ENCODE results near the gene AK1. TPM values are rescaled to one million over a fixed set of nuclear protein-coding genes. Genes with fewer than 3 reads are reported as not detected.
"Not testable (repeated sequence)": the region's sequence is repeated elsewhere in the genome, so short reads cannot be mapped to it uniquely, and the experiment has no call there.

AK1 gene
- total RNA-seq, 2 donors from 2014 or later, result 19.0 to 31.3 TPM

DNA sequence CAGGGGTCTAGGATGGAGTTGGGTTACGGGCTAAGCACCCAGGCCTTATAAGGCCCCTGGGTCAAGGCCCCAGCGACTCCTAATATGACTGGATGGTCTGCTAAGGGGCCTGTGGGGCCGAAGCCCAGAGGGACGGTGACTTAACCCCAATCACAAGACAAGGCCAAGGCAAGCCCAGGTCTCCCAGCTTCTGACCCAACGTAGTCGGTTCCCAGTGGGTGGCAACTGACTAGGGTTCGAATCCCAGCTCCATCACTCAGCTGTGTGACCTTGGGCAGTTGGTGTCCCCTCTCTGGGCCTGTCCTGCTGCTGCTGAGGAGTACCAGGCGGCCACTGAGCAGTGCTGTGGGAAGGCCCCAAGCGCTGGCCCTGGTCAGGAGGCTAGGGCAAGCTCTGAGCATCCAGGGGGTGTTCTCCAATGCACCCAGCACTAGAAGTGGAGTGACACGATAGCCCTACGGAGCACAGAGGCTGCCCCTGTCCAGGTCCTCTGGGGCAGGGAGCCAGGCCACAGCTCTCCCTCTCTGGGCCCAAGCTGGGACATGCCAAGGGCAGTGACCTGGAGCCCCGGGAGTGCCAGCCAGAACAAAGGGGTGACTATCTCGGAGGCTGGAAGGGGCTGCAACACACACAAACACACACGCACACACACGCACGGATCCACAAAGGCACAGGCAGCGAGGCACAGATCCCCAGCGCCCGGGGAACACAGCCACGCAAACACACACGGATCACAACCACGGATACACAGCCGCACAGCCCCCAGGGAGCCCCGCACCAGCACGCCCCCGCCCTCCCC lies 512 bp downstream of the AK1 start:
- H3K27ac Mint-ChIP-seq, result no peak overlapping the region
- no peaks in the 10 kb centered on the region for H3K36me3 Mint-ChIP-seq
- ATAC-seq, result peak in 1 of 2 donors; percentile 22
- no peaks in the 10 kb centered on the region for H3K9me3 Mint-ChIP-seq
- no peak for DNase-seq (ENCODE audit: low spot score in 2 of 2)

DNA sequence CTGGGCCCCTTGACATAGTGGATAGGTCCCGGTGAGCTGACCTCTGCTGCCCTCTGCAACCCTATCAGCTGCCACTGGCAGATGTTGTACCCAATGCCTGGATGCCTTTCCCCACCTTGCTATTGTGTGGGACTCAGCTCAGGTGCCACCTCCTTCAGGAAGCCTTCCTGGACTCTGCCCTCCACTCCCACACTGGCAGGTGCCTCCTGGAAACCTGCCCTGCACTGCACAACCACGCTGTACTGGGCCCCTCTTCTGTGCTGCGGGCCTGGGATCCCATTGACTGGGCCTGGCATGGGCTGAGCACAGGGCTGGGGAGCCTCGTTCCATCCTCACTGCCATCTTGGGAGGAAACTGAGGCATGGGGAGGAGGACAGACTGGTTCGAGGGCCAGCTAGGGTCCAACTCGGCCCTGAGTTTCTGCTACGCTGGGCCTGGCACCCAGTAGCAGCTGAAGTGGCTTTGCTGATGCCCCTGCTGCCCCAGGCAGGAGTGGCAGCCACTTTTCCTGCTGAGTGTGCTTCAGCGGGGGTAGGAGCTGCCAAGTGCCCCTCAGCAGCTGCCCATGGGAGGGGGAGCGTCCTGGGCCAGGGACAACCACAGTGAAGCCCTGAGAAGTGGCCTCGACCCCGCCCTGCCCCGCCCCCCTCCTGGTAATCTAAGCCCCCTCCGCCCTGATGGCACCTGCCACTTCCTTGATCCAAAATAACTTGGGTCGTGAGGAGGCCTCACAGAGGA lies 1.3 kb downstream of the AK1 start:
- no peak overlapping the region for H3K27ac Mint-ChIP-seq

DNA sequence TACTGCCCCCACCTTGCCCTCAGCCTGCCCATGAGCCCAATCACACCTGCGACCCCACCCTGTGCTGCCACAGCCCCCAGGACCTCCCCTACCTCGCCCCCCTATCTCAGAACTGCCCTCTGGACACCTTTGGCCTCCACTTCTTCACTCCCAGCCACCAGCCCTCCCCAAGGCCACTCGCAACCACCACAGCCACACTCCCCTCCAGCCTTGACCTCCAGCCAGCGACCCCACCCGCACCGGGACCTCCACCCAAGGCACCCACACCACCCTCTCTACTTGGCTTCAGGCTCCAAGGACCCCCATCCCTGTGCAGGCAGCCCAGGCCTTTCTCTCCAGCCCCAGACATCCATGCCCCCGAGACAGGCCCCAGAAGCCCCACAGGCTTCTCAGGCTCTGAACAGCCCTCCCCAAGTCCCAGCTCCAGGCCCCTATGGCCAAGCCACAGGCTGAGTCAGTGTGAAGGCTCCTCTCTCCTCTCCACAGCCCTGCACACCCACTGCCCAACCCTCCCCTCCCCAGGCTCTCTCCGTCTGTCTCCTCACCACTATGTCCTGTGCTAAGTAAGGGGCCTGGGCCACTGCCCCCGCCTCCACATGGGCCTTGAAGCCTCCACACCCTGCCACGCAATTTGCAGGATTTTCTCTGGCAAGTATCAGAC lies 2.0 kb downstream of the AK1 start:
- Mint-ChIP-seq H3K27ac (peak overlapping the region in 1 of 2 donors; percentile 53), H3K9me3 (no peaks in the 10 kb centered on the region), H3K36me3 (no peaks in the 10 kb centered on the region)
- ATAC-seq (no peak), DNase-seq (ENCODE audit: low spot score in 2 of 2) (no peak)

More for the DNA sequence above, 1.3 kb downstream of the AK1 start:
- ATAC-seq (no peak), DNase-seq (ENCODE audit: low spot score in 2 of 2) (no peak)
- Mint-ChIP-seq H3K9me3 (no peaks in the 10 kb centered on the region), H3K36me3 (no peaks in the 10 kb centered on the region)

DNA sequence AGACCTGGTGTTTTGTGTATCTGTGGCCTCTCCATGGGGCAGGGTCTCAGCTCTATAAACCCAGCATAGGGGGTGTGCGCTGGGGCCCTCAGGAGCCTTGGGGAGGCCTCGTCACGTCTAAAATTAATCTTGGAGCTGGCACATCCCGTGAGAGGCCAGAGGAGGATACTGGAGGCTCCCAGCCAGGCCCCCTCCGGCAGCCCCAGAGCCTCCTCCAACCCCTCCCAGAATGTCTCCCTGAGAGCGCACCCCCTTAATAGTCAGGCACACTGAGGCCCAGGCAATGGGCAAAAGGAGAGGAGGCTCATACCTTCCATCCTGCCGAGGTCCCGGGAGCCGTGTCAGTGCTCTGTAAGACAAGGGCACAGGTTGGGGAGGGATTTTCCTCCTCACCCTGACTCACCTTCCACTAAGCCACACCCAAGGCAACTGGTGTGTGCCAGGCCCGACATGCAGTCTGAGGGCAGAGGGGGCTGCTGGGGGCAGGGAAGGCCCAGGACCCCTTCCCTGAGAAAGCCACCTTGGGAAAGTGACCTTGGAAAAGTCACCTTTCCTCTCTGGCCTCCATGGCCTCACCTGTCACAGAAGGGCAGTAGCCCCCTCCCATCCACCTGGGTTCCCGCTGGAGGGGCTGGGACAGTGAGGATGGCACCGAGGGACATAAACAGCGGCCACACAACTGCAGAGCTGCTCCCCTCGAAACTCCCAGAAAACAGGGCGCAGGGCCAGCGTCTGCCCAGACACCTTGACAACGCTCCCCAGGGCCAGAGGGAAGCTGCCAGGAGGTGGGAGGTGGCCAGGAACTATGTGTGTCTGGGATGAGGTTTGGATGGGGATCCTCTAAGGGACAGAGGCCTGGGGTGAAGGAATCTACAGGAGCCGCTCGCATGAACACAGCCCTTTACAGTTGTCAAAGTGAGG lies 2.9 kb downstream of the AK1 start:
- H3K9me3 Mint-ChIP-seq, result no peaks in the 10 kb centered on the region
- H3K27ac Mint-ChIP-seq, result peak overlapping the region in 1 of 2 donors; percentile 53
- no peak for ATAC-seq
- H3K36me3 Mint-ChIP-seq, result no peaks in the 10 kb centered on the region
- no peak for DNase-seq (ENCODE audit: low spot score in 2 of 2)

DNA sequence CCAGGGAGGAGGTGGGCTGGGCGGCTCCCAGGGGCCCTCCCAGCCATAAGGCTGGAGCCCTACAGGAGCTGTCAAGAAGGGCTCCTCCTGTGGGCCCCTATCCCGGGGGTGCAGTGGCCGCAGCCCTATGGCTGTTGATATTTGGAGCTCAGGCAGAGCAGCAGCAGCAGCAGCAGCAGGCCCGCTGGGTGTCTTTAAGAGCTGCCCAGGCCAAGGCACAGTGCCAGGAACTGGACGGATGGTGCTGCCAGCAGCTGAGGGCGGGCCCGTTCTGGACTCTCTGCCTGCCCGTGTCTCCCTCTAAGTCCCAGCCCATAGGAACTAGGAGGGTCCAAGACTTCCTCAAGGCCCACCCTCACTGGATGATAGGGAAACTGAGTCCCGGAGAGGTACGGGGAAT lies 3.6 kb downstream of the AK1 start:
- H3K27ac Mint-ChIP-seq, result no peak overlapping the region
- no peaks in the 10 kb centered on the region for H3K9me3 Mint-ChIP-seq
- DNase-seq (ENCODE audit: low spot score in 2 of 2) (no peak), ATAC-seq (no peak)
- no peaks in the 10 kb centered on the region for H3K36me3 Mint-ChIP-seq

DNA sequence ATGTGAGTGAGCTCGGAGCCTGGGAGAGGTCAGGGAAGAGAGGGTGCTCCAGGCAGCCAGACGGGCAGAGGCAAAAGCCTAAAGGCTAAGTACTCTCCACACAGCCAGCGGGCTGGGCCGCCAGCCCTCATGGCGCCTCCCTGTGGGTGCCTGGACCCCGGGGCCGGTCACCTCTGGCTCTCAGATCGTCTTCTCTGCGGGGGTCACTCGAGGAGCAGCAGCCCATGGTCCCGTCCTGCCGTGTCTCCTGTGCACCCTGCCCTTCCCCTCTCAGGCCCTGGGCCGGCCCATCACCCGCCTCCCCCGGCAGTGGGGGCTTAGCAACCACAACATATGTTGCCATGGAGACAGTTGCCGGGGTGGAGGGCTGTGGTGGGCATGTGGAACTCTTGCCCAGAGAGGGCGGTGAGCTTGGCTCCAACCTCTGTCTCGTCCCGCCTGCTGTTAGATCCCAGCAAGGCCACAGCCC lies 4.2 kb downstream of the AK1 start:
- Mint-ChIP-seq H3K36me3 (no peaks in the 10 kb centered on the region), H3K27ac (no peak overlapping the region)
- ATAC-seq, result no peak

DNA sequence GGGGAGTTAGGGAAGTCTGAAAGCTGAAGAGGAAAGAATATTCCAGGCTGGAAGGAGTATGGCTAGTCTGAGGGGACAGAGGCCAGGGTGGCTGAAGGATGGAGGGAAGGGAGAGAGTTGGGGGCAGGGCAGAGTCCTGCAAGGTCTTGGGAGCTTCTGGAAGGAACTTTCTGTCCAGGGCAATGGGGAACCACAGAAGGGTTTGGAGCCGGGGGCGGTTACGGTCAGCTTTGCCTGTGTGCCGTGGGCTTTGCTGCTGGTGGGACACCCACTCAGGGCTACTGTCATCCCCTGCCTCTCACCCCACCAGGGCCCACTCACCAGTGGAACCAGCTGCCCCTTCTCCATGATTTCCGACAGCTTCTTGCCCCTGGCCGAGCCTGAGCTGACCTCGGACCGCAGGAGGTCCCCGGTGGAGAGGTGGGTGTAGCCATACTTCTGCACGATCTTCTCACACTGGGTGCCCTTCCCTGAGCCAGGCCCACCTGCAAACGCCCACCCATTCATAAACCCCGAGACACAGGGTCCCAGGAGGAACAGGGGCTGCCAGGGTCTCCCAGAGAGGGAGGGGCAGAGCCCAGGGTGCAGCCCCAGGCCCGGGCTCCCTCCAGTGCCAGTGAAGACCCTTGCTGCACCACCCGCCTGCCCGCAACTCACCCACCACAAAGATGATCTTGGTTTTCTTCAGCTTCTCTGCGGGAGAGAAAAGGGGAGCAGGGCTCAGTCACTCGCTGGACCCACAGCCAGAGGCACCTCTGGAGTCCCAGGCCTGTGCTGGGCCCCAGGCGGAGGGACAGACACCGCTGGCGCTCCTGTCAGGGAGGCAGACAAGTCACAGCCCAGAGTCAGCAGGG lies 4.9 kb downstream of the AK1 start:
- no peak for ATAC-seq
- Mint-ChIP-seq H3K36me3 (no peaks in the 10 kb centered on the region), H3K9me3 (no peaks in the 10 kb centered on the region), H3K27ac (no peak overlapping the region)
- no peak for DNase-seq (ENCODE audit: low spot score in 2 of 2)

More for the DNA sequence above, 4.2 kb downstream of the AK1 start:
- H3K9me3 Mint-ChIP-seq, result no peaks in the 10 kb centered on the region
- no peak for DNase-seq (ENCODE audit: low spot score in 2 of 2)

DNA sequence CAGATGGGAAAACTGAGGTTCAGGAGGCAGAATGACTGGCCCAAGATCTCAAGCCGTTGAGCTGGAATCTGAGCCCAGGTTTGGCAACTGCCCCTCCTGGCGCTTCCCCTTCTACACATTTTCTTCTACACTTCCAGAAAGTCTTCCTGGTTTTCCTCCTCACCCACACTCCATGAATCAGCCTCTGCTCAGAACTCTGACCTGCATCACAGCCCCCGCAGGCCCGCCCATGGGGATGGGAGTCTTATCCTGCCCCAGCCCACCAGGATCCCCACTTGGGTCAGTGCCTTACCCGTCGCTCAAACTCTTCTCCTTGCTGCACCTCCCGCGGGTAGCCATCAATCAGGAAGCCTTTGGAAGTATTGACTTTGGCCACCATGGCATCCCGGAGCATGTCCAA lies 5.9 kb downstream of the AK1 start:
- Mint-ChIP-seq H3K9me3 (no peaks in the 10 kb centered on the region), H3K36me3 (no peaks in the 10 kb centered on the region), H3K27ac (no peak overlapping the region)
- DNase-seq (ENCODE audit: low spot score in 2 of 2) (no peak), ATAC-seq (no peak)

DNA sequence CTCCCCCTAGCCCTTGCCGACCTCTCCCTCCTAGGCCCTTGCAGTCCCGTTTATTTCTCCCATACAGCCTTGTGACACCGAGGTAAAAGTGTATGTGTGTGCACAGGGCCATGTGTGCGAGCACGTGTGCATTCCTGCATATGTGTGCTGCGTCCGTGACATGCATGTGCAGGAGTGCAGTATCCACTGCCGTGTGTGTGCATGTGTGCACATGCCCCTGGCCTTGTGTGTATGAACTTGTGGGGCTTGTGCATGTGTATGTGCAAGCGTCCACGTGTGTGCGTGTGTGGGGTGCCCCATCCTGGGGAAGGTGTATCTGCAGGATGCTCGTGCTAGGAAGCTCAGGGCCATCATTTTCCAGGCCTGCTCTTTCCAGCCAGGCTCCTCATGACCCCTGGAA lies 6.6 kb downstream of the AK1 start:
- ATAC-seq (no peak), DNase-seq (ENCODE audit: low spot score in 2 of 2) (no peak)
- no peaks in the 10 kb centered on the region for H3K9me3 Mint-ChIP-seq
- no peaks in the 10 kb centered on the region for H3K36me3 Mint-ChIP-seq
- no peak overlapping the region for H3K27ac Mint-ChIP-seq

DNA sequence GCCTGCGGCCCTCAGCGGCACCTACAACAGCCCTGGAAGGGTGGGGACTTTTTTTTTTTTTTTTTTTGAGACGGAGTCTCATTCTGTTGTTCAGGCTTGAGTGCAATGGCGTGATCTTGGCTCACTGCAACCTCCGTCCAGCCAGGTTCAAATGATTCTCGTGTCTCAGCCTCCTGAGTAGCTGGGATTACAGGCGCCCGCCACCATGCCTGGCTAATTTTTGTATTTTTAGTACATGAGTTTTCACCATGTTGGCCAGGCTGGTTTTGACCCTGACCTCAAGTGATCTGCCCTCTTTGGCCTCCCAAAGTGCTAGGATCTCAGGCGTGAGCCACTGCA lies 7.4 kb downstream of the AK1 start:
- not testable (repeated sequence) for H3K36me3 Mint-ChIP-seq; H3K9me3 Mint-ChIP-seq; DNase-seq (ENCODE audit: low spot score in 2 of 2); H3K27ac Mint-ChIP-seq
- ATAC-seq, result peak in 1 of 2 donors; percentile 2

DNA sequence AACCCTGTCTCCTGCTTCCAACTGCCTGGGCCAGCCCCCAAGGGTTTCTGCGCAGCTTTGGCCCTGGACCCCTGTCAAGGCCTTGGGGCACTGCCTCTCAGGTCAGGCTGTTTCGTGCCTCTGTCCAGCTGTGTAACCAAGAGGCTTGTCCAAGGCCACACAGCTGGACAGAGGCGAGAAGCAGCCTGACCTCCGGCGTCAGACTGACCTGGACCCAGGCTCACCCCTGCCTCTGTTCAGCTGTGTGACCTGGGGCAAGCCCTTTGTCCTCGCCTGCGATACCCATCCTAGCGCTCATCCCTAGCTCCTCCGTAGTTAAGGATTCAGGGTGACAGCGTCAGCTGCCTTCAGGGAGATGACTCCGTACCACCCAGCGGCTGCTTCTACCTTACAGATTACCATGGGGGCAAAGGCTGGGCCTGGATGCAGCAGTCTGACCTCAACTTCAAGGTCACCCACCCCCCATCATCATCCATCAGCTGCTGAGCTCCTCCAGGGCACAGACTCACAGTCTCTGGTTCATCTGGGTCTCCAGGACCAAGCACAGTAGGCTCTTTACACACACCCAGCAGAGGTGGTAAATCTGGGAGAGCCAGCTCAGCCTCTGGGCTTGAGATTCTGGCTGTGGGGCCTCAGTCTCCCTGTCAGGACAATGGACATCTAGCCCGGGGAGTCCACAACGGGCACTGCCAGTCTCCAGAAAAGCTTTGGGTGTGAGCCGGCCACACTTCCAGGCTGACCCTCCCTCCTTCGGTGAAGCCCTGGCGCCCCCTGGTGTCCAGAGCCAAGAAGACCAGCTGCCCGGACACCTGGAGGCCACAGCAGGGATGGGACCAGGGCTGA lies 7.9 kb downstream of the AK1 start:
- Mint-ChIP-seq H3K27ac (no peak overlapping the region), H3K36me3 (no peaks in the 10 kb centered on the region), H3K9me3 (no peaks in the 10 kb centered on the region)
- peak; percentile 81 to 90 for ATAC-seq
- DNase-seq (ENCODE audit: low spot score in 2 of 2), result peak; percentile 85 to 93

DNA sequence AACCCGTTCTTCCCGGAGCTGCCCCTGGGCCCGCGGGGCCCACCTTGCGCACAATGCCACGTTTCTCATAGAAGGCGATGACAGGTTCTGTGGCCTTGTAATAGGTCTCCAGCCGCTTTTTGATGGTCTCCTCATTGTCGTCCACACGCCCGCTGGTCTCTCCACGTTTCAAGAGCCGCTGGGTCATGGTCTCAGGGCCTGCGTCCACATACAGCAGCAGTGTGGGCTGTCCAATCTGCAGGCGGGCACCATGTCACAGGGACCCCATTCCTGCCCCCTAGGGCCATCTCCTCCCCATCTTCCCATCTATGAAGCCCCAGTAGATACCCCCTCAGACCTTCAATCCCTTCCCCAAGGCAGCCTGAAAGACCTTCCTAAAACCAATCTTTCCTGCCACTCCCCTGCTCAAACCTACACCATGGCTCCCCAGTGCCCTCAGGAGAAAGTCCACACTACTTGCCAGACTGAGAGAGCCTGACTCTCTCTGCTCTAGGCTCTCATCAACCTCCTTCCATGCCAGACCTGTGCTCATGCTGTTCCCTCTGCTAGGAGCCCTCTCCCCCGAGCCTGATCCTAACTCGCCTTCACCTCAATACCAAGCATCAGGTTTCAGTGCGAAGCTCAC lies 9.1 kb downstream of the AK1 start:
- no peaks in the 10 kb centered on the region for H3K36me3 Mint-ChIP-seq
- no peak for ATAC-seq
- no peak overlapping the region for H3K27ac Mint-ChIP-seq

DNA sequence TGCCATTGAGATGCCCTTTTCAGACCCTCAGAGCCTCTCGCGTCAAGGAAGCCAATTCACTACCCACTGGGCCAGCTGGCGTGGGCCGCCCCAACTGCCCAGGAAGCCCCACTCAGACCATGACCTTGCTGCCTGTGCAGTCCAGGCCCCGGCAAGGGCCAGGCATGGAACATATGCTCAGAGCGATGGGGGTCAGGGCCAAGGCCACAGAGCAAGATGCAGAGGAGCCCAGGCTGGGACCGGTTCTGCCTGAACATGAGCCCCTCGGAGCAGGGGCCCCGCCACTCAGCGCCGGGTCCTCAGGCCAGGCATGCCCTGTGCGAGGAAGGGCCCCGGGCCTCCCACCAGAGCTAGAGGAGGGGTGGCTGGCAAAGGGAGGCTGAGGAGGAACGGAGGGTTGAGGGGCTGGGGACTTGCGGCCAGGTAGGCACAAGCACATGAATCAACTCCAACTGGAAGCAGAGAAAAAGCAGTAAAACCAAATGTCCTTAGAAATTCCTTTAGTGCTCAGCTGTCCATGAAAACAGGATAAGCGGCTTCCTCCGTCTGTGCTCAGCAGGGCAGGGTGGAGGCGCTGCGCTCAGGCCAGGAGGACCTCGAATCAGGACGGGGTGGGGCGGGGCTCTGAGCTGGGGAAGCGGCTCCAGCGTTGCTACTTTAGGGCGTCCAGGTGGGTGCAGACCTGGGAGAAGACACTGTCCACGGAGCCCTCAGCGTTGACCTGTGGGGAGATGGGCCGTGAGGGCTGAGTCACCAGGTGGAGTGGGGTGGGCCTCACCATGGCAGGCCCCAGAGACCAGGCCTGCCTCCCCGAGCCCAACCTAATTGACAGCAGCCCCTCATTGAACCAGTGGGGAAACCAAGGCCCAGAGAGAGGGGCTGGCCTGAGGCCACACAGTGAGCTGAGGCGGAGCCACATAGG lies 9.9 kb downstream of the AK1 start:
- ATAC-seq, result no peak
- H3K9me3 Mint-ChIP-seq, result no peaks in the 10 kb centered on the region
- no peak overlapping the region for H3K27ac Mint-ChIP-seq
- H3K36me3 Mint-ChIP-seq, result no peaks in the 10 kb centered on the region
- DNase-seq (ENCODE audit: low spot score in 2 of 2), result no peak

More for the DNA sequence above, 9.1 kb downstream of the AK1 start:
- DNase-seq (ENCODE audit: low spot score in 2 of 2), result no peak
- no peaks in the 10 kb centered on the region for H3K9me3 Mint-ChIP-seq

DNA sequence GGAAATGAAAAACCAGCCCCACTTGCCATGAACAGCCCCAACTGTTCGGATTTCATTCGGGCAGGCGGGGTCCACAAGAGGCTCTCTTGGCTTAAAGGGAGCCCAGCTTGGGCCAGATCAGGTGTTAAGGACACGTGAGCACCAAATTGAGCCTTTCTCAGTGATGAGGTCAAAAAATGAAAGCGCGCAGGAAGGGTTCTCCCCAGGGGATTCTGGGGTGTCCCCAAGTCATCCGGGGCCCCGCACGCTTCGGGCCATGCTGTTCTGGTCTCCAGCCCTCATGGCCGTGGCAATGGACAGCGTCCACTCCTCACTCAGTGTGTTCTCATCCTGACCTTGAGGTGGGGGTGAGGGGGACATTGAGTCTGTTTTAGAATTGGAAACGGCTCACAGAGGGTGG lies 10.9 kb downstream of the AK1 start:
- no peak for DNase-seq (ENCODE audit: low spot score in 2 of 2)
- no peak overlapping the region for H3K27ac Mint-ChIP-seq
- H3K36me3 Mint-ChIP-seq, result no peaks in the 10 kb centered on the region

More for the DNA sequence above, 10.9 kb downstream of the AK1 start:
- no peaks in the 10 kb centered on the region for H3K9me3 Mint-ChIP-seq
- ATAC-seq, result no peak
